ENCODE data around the gene HOXB6.

Gene HOXB6

DNA sequence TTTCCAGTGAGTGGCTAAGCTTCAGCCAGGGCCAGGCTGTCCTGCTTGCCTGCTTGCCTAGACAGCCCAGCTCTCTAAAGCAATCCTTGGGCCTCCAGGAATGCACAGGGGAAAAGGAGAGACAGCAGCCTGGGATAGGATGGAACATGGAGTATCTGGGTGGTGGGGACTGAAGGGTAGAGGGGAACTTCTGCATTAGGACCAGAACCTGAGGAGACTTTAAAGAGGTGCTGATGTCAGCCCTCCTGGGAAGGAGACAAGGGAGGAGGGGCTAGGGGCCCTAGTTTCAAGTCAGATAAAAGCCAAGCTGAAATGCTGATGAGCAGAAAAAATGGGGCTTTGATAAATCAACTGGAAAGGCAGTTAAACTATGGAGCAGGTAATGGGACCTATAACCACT lies 4.2 kb upstream of the HOXB6 start:
- no peaks in the 10 kb centered on the region for H3K9me3 ChIP-seq (ENCODE audit: control insufficient read depth in 2 of 2, low read length in 2 of 2)
- peak overlapping the region in 1 of 2 donors; percentile 24 for H3K9ac ChIP-seq (ENCODE audit: low read depth in 1 of 2, low read length in 2 of 2)
- peaks cover 21 to 23% of the 10 kb centered on the region in 2 donors for H3K4me1 ChIP-seq (ENCODE audit: control insufficient read depth in 2 of 2, insufficient read depth in 2 of 2, low read length in 2 of 2)
- H3K36me3 ChIP-seq (ENCODE audit: control insufficient read depth in 2 of 2, insufficient read depth in 2 of 2, low read length in 2 of 2), result no peaks in the 10 kb centered on the region
- H3K27me3 ChIP-seq (ENCODE audit: control insufficient read depth in 2 of 2, insufficient read depth in 2 of 2, low read length in 2 of 2), result peaks cover 7 to 8% of the 10 kb centered on the region in 2 donors
- no peak overlapping the region for H3K27ac ChIP-seq (ENCODE audit: low read depth in 2 of 2, low read length in 2 of 2)
- H3K4me3 ChIP-seq (ENCODE audit: low read length in 2 of 2), result peak overlapping the region in 1 of 2 donors; percentile 89

DNA sequence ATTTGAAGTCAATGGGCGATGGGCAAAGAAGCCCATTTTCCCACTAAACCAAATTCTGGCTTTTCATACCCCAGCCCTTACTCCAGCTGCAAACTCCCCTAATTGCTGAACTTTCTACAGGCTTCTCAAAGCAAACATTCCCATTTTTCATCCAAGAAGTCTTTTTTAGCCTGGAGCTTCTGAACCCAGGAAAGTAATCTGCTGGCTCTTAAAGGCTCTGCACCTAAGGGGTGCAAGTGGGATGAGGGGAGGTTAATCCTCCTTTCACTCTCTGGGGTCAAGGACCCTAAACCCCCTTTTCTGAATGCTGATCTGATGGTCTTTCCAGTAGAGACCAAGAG lies 3.7 kb upstream of the HOXB6 start:
- no peaks in the 10 kb centered on the region for H3K9me3 ChIP-seq (ENCODE audit: control insufficient read depth in 2 of 2, low read length in 2 of 2)
- peaks cover 3 to 6% of the 10 kb centered on the region in 2 donors for H3K27me3 ChIP-seq (ENCODE audit: control insufficient read depth in 2 of 2, insufficient read depth in 2 of 2, low read length in 2 of 2)
- no peak overlapping the region for H3K27ac ChIP-seq (ENCODE audit: low read depth in 2 of 2, low read length in 2 of 2)
- peaks cover 16 to 21% of the 10 kb centered on the region in 2 donors for H3K4me1 ChIP-seq (ENCODE audit: control insufficient read depth in 2 of 2, insufficient read depth in 2 of 2, low read length in 2 of 2)
- no peaks in the 10 kb centered on the region for H3K36me3 ChIP-seq (ENCODE audit: control insufficient read depth in 2 of 2, insufficient read depth in 2 of 2, low read length in 2 of 2)
- H3K9ac ChIP-seq (ENCODE audit: low read depth in 1 of 2, low read length in 2 of 2), result no peak overlapping the region
- H3K4me3 ChIP-seq (ENCODE audit: low read length in 2 of 2), result no peak overlapping the region

- Histone ChIP-seq H3K4me1 (ENCODE audit: control insufficient read depth in 2 of 2, insufficient read depth in 2 of 2, low read length in 2 of 2) (peaks cover 13 to 24% of the 10 kb centered on the region in 2 donors), H3K27ac (ENCODE audit: low read depth in 2 of 2, low read length in 2 of 2) (no peak overlapping the region), H3K9me3 (ENCODE audit: control insufficient read depth in 2 of 2, low read length in 2 of 2) (no peaks in the 10 kb centered on the region), H3K9ac (ENCODE audit: low read depth in 1 of 2, low read length in 2 of 2) (no peak overlapping the region), H3K36me3 (ENCODE audit: control insufficient read depth in 2 of 2, insufficient read depth in 2 of 2, low read length in 2 of 2) (no peaks in the 10 kb centered on the region), H3K27me3 (ENCODE audit: control insufficient read depth in 2 of 2, insufficient read depth in 2 of 2, low read length in 2 of 2) (peaks cover 0 to 3% of the 10 kb centered on the region in 2 donors), H3K4me3 (ENCODE audit: low read length in 2 of 2) (no peak overlapping the region)
Measured at GRCh38 chr17:48606892-48607614, 2.3 kb upstream of the HOXB6 start.

DNA sequence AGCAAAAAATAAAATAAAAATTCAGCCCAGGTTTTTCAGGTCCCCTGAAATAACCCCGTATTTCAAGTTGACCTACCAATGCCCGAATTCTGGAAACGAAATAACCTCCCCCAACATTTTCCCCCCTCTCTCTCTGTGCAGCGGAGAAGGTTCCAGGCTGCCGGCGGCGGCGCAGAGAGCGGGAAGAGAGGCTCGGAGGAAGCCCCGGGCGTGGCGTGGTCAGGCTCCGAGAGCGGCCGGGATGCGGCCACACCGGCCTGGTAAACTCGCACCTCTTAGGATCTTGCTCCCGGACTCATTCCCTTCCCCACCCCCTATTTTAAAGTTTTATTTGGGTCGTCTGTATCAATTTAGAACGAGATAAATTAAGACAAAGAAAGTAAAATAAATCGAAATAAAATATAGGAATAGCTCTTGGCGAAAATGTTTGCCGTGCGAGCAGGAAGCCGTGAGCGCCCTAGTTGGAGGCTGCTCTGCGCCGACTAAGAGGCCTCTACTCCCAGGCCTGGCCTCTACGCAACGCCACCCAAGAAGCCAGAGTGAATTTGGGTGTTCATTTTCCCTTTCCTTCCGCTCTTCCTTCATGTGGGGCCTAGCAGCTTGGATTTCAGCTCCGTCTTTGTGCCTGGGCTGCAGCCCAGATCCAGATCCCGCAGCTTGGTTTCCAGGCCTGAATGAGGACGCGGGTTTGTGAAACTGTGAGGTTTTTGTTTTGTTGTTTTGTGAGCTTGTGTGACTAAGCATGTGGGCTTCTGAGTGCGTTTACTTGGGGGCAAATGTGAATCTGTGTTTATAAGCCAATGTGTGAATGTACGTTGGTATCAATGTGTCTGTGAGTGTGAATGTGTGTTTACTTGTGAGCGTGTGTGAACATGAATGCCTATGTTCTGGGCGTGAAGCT lies 1.5 kb upstream of the HOXB6 start:
- no peak overlapping the region for H3K27ac ChIP-seq (ENCODE audit: low read depth in 2 of 2, low read length in 2 of 2)
- no peaks in the 10 kb centered on the region for H3K36me3 ChIP-seq (ENCODE audit: control insufficient read depth in 2 of 2, insufficient read depth in 2 of 2, low read length in 2 of 2)
- no peak overlapping the region for H3K4me3 ChIP-seq (ENCODE audit: low read length in 2 of 2)
- no peaks in the 10 kb centered on the region for H3K9me3 ChIP-seq (ENCODE audit: control insufficient read depth in 2 of 2, low read length in 2 of 2)
- H3K9ac ChIP-seq (ENCODE audit: low read depth in 1 of 2, low read length in 2 of 2), result no peak overlapping the region
- H3K4me1 ChIP-seq (ENCODE audit: control insufficient read depth in 2 of 2, insufficient read depth in 2 of 2, low read length in 2 of 2), result peaks cover 19 to 26% of the 10 kb centered on the region in 2 donors
- peaks cover 2 to 3% of the 10 kb centered on the region in 2 donors for H3K27me3 ChIP-seq (ENCODE audit: control insufficient read depth in 2 of 2, insufficient read depth in 2 of 2, low read length in 2 of 2)

GRCh38 chr17:48605409-48605919 lies 678 bp upstream of the HOXB6 start:
- peak overlapping the region; percentile 89 to 90 for H3K4me3 ChIP-seq (ENCODE audit: low read length in 2 of 2)
- H3K27ac ChIP-seq (ENCODE audit: low read depth in 2 of 2, low read length in 2 of 2), result peak overlapping the region; percentile 92
- H3K9me3 ChIP-seq (ENCODE audit: control insufficient read depth in 2 of 2, low read length in 2 of 2), result no peaks in the 10 kb centered on the region
- H3K9ac ChIP-seq (ENCODE audit: low read depth in 1 of 2, low read length in 2 of 2), result peak overlapping the region in 1 of 2 donors; percentile 41
- no peaks in the 10 kb centered on the region for H3K36me3 ChIP-seq (ENCODE audit: control insufficient read depth in 2 of 2, insufficient read depth in 2 of 2, low read length in 2 of 2)
- peaks cover 27 to 32% of the 10 kb centered on the region in 2 donors for H3K4me1 ChIP-seq (ENCODE audit: control insufficient read depth in 2 of 2, insufficient read depth in 2 of 2, low read length in 2 of 2)
- H3K27me3 ChIP-seq (ENCODE audit: control insufficient read depth in 2 of 2, insufficient read depth in 2 of 2, low read length in 2 of 2), result peaks cover 2 to 9% of the 10 kb centered on the region in 2 donors

- peak overlapping the region; percentile 79 to 95 for H3K9ac ChIP-seq (ENCODE audit: low read depth in 1 of 2, low read length in 2 of 2)
Measured at GRCh38 chr17:48603959-48604769, 622 bp downstream of the HOXB6 start.

DNA sequence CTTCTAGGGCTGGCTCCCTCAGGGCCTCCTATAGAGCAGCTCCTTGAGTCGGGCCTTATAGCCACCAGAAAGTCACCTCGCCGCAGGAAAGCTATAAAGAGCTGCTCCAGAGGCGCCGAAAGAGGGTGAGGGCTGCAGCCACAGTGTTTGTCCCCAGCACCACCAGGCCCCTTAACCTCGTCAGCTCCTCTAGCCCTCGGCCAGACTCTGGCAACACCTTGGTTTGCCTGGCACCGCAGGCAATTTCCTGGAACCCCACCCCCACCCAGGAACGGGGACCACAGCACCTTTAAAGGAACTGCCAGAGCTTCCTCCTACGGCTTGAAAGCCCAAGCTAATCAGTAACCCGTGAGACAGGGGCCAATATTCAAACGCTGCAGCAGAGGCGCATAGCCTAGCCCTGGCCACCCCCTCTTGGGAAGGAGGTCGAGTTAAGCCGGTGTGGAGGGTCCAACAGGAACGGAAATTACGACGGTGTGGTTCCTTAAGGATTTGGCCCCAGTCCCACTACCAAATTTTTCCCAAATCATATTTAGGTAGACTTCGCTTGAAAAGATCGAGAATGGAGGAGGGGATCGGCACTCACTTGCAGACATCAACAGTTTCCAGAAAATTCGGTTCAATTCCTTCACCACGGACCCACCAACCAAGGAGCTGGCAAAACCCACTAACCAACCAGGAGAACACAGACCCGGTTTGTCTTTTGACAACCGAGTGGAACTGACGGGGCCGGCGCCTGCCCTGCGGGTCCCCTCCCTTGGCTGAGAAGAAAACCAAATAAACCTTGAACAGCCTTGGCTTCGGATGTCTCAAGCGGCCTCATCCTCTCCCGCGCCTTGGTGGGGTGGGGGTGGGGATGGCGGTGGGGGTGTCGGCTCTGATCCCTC lies 3.0 kb downstream of the HOXB6 start:
- H3K27ac ChIP-seq (ENCODE audit: low read depth in 2 of 2, low read length in 2 of 2), result peak overlapping the region; percentile 92
- peak overlapping the region; percentile 89 to 90 for H3K4me3 ChIP-seq (ENCODE audit: low read length in 2 of 2)
- peaks cover 2 to 11% of the 10 kb centered on the region in 2 donors for H3K27me3 ChIP-seq (ENCODE audit: control insufficient read depth in 2 of 2, insufficient read depth in 2 of 2, low read length in 2 of 2)
- H3K36me3 ChIP-seq (ENCODE audit: control insufficient read depth in 2 of 2, insufficient read depth in 2 of 2, low read length in 2 of 2), result peaks cover 4 to 6% of the 10 kb centered on the region in 2 donors
- H3K9ac ChIP-seq (ENCODE audit: low read depth in 1 of 2, low read length in 2 of 2), result peak overlapping the region; percentile 60 to 79
- H3K9me3 ChIP-seq (ENCODE audit: control insufficient read depth in 2 of 2, low read length in 2 of 2), result no peaks in the 10 kb centered on the region
- H3K4me1 ChIP-seq (ENCODE audit: control insufficient read depth in 2 of 2, insufficient read depth in 2 of 2, low read length in 2 of 2), result peaks cover 51 to 53% of the 10 kb centered on the region in 2 donors

More at GRCh38 chr17:48603959-48604769, 622 bp downstream of the HOXB6 start:
- peak overlapping the region; percentile 92 for H3K27ac ChIP-seq (ENCODE audit: low read depth in 2 of 2, low read length in 2 of 2)
- H3K27me3 ChIP-seq (ENCODE audit: control insufficient read depth in 2 of 2, insufficient read depth in 2 of 2, low read length in 2 of 2), result peaks cover 2 to 9% of the 10 kb centered on the region in 2 donors
- H3K36me3 ChIP-seq (ENCODE audit: control insufficient read depth in 2 of 2, insufficient read depth in 2 of 2, low read length in 2 of 2), result no peaks in the 10 kb centered on the region
- H3K4me1 ChIP-seq (ENCODE audit: control insufficient read depth in 2 of 2, insufficient read depth in 2 of 2, low read length in 2 of 2), result peaks cover 32 to 33% of the 10 kb centered on the region in 2 donors
- peak overlapping the region; percentile 89 to 90 for H3K4me3 ChIP-seq (ENCODE audit: low read length in 2 of 2)
- H3K9me3 ChIP-seq (ENCODE audit: control insufficient read depth in 2 of 2, low read length in 2 of 2), result no peaks in the 10 kb centered on the region

- Histone ChIP-seq H3K9me3 (ENCODE audit: control insufficient read depth in 2 of 2, low read length in 2 of 2) (no peaks in the 10 kb centered on the region), H3K36me3 (ENCODE audit: control insufficient read depth in 2 of 2, insufficient read depth in 2 of 2, low read length in 2 of 2) (peaks cover 8 to 9% of the 10 kb centered on the region in 2 donors), H3K27ac (ENCODE audit: low read depth in 2 of 2, low read length in 2 of 2) (peak overlapping the region; percentile 57 to 92), H3K4me3 (ENCODE audit: low read length in 2 of 2) (peak overlapping the region; percentile 89 to 90), H3K27me3 (ENCODE audit: control insufficient read depth in 2 of 2, insufficient read depth in 2 of 2, low read length in 2 of 2) (peaks cover 2 to 11% of the 10 kb centered on the region in 2 donors), H3K4me1 (ENCODE audit: control insufficient read depth in 2 of 2, insufficient read depth in 2 of 2, low read length in 2 of 2) (peaks cover 56 to 57% of the 10 kb centered on the region in 2 donors), H3K9ac (ENCODE audit: low read depth in 1 of 2, low read length in 2 of 2) (peak overlapping the region; percentile 49 to 71)
Measured at GRCh38 chr17:48601207-48601538, 3.6 kb downstream of the HOXB6 start.

Data from mucosa of rectum (tissue), 2 donors.